Fibroblast of peridontal ligament (primary cell): ENCODE results near the gene MMP8.
"Not testable (repeated sequence)": the region's sequence is repeated elsewhere in the genome, so short reads cannot be mapped to it uniquely, and the experiment has no call there.

ENCODE experiments used
- DNase-seq: peaks from one replicate; pipeline ENCODE4 v3.0.0-alpha.2; 2010; ENCODE audit errors: extremely low read depth

MMP8 gene, protein sequence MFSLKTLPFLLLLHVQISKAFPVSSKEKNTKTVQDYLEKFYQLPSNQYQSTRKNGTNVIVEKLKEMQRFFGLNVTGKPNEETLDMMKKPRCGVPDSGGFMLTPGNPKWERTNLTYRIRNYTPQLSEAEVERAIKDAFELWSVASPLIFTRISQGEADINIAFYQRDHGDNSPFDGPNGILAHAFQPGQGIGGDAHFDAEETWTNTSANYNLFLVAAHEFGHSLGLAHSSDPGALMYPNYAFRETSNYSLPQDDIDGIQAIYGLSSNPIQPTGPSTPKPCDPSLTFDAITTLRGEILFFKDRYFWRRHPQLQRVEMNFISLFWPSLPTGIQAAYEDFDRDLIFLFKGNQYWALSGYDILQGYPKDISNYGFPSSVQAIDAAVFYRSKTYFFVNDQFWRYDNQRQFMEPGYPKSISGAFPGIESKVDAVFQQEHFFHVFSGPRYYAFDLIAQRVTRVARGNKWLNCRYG

DNA sequence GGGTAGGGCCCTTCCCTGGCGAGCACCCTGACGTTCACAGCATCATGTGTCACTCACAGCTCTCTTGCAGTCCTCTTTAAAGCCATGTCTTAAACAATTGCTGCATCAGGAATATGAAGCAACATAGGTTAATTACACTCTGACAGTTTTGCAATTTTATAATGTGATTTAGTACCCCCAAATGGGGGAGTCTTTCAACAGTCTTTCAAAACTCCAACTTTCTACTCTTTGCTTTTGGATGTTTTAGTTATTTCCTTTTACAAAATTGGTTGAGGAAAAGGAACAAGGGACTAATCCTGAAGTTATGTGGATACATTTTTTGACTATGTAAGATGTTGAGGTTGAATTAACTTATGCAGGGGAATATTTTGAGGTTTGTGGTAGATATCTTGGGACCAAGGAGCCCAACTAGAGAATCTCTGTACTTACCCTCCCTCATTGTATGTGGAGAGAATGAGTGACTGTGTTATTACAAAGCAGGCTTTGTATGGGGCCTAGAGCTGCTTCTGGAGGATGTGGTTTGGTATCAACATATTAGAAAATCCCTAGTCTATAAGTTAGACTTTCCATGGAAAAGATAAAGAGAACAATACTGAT lies at the start of gene MMP8:
MMP8 (minus strand) TSS at position 51 of the 597 bp plus-strand sequence. CDS start 99 bp downstream, outside the sequence.
- DNase-seq, result peak; percentile 72

DNA sequence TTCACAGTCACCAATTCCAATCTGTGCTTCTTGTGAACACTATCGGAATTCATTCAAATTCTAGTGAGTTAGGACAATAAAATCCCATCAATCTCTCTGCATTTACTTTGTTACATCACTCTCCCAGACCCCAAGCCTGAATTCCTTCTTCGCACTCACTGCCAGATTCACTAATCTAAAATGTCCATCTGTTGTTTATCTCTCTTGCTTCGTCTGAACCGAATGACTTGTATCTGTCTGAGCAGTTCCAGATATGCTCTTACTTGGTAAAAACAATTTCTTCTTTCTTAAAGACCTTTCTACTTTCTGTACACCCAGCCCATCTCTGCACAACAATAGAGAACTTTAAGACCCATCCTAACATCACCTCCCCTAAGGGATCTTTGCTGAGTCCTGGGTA lies 48.6 kb upstream of the MMP8 start:
- DNase-seq, result no peak

DNA sequence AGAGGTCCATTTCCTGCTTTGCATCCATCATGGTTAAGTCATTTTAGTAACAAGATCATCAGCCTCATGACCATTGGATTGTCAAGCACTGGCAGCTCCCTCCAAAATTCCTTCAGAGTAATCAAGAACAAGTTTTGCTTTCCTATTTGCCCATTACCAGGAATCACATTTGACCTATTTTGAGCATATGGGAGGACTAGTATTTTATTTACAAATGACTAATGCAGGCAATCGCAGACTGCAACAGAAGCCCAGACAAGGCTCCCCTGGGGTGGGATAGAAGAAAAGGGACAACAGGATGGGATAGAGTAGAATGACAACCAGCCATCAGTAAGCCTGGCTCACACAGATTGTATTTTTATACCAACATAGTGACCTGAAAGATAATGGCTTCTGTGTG lies 46.6 kb upstream of the MMP8 start:
- DNase-seq, result peak; percentile 29

DNA sequence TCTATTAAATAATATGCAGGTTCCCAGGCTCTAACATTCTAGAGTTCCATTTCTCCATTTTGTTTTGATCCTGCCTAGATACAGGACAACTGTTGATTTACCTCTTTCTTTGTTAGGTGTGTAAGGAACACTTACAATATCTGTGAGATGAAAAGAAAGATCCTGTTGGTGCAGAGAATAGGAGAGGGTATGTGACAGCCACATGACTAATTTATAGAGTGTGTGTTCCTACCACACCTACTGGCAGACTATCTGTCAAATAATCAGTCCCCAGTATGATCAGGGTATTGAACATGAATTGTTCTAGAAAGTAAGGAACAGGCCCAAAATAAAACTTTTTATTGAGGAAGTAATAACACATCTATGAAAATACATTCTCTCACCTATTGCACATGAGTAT lies 45.4 kb upstream of the MMP8 start:
- no peak for DNase-seq

DNA sequence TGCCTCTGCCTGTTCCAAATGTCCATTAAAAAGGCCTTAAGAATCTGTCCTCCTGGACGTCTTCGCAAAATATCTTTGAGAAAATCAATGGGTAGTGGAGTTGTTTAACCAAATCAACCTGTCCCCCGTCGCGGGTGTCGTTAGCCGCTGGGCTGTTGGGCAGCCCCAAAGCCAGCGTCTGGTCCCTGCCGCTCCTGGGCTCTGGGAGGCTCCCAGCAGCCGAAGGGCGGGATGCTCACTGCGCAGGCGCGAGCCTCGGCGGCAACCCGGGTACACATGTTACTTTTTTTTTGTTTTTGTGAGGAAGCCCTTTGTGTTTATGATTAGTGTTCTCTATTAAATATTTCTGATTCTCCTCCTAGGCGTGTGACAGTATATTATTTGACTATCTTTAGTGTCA lies 43.0 kb upstream of the MMP8 start:
- DNase-seq, result no peak

DNA sequence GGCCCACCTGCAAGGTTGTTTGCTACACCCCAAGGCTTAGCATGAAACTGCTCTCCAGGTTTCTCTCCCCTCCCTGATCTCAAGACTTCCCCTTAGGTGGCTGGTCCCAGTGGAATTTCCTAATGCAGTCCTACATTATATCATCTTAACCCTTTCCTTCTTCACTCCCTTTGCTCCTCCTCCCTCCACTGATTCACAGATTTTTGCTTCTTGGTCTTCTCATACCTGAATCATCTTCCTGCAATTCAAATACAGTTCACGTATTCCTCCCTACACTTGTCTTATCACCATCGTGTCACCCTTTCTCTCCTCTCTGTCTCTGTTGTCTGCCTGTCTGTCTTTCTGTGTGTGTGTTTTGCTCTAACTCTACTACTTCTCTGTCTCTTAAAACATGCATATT lies 38.7 kb upstream of the MMP8 start:
- no peak for DNase-seq

DNA sequence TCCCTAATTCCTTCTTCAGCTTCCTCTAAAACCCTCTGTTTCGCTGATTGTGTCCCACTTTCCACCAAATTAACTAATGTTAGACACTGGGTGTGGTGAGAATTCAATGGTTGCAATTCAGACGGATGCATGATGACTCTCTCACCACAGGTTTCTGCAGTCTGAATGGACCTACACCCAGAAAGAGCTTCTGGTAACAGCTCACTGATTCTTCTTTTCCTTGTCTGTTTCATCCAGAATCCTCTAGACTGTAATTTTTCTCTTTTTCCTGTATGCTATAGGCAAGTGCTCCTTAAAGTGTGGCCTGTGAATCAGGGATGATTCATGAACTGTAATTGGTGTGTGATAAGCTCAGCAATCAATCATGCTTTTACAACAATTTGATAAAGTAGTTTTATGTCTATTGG lies 37.6 kb upstream of the MMP8 start:
- peak; percentile 23 for DNase-seq

DNA sequence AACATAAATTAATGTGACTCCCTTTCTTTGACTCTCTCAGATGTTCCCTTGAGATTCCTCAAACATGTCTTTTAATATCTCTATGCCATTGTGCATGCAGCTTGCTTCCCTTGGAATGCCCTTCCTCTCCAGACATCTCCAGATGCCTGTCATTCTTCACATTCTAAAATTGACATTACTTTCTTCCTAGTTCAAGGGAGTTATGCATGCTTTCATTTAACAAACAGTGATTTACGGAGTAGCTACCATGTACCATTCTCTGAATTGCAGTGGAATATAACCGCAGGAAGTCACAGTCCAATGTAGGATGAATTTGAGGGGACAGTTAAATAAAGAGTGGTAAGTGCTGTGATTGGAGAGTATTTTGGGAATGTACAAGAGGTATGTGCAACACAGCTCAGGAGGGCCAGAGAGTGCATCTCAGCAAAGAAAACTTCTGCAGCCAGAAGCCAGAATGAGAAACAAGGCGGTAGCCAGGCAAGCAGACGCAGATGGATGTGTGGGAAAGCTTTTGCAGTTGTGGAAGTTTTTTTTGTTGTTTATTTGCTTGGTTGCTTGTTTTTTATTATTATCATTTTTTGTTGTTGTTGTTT lies 37.0 kb upstream of the MMP8 start:
- peak; percentile 10 for DNase-seq

DNA sequence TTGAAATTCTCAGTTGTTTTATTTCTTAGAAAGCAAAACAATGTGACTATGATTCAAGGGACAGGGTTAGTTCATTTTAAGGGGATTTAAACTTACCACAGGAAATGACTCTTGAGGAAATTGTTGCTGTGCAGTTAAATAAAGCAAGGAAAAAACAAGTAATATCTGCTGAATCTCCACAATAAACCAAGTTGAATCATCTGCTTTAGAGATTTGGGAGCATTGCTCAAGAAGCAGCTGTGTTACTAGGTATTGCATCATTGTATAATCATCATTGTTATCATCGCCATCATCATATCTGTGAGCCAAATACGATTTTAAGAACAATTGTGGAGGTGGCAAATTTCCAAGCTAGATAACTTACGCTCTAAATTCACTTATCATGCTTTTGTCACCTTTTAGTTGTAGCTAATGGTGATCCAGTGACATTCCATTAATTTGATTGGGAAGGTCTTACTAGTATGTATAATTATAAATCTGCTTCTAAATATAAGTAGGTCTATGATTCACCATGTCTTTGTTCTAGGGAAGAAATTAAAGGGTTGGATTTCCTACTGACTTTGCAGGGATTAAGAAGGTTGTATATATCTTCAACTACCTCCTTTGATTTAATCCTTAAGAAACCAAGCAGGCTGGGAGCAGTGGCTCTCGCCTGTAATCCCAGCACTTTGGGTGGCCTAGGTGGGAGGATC lies 35.7 kb upstream of the MMP8 start:
- peak; percentile 96 for DNase-seq

DNA sequence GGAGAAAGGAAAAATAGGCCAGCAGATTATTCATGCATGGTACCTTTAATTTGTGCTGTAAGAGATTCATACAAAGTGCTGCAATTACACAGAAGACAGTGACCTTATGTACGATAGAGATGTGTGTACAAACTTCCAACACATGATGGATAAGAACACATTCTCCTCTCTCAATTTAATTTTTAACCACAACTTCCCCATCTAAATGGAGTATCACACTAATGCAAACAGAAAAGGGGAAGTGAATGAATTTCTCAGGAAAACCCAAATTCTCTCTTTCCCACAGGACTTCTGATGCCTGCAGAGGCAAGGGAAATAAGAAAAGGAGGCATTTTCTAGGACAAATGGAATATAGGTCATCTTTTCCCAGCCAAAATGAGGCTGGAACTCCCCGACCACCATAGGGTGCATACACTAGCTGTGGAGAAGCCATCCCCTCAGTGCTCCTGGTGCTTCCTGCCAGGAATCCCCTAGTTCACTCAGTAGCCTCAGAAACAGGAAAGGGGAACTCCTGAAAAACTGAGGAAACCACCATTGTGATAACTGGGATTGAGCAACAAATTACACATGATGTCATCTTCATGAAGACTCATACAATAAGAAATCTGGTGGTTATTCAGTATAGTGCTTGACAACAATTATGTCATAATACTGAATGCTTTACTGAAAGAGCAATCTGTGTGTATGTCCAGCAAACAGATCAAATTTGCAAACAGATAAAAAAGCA lies 33.2 kb upstream of the MMP8 start:
- DNase-seq, result peak; percentile 79

DNA sequence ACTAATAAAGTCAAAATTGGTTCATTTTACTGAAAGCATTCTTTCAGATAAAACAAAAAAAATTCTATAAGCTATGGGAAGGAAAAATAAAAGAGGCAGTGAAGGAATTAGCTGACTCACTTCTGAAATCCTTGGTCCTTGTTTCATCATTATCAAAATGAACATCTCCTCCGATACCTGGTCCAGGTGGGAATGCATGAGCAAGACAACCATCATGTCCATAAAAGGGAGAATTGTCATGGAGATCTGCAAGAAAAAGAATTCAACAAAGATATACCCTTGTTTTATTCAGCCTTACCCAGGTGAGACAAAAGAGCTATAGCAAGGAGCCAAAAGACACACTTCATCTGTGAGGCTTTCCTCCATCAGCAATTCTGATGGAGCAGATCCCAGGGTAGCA lies 28.5 kb upstream of the MMP8 start:
- DNase-seq, result no peak

DNA sequence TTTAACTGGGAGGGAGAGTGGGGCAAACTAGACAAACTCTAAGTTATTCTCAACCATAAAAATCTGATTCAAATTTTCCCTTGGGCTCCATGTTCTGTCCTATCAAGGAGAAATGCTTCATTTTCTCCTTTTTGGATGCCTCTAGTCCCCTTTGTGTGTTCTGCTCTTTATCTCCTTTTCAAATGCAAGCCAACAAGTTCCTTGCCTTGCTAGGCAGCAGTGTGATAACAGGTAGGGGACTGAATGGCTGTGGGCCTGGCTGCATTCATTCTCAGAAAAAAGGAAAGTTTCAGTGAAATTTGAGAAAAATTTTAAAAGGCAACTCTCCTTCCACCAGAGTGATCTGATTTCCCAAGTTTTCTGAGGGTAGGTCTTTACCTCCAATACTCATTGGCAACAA lies 26.9 kb upstream of the MMP8 start:
- DNase-seq, result no peak

DNA sequence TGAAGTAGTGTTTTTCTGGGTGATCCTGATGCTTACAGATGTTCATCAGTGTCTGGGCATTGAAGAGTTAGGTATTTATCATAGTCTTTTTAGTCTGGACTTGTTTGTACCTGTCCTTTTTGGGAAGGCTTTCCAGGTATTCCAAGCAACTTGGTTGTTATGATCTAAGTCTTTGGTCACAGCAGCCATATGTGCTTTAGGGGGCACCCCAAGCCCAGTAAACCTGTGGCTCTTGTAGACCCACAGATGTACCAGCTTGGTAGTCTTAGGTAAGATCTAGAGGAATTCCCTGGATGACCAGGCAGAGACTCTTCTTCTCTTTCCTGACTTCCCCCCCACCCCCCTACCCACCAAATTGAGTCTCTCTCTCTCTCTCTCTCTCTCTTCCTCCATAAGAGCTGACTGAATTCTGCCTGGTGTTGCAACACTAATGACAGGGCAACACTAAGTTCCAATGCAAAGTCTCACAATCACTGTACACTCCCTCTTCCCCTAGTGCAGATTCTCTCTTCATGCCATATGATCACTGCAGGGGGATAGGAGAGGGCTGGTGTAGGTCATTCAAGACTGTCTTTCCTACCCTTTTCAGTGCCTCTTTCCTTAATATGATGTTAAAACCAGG lies 24.5 kb upstream of the MMP8 start:
- no peak for DNase-seq

DNA sequence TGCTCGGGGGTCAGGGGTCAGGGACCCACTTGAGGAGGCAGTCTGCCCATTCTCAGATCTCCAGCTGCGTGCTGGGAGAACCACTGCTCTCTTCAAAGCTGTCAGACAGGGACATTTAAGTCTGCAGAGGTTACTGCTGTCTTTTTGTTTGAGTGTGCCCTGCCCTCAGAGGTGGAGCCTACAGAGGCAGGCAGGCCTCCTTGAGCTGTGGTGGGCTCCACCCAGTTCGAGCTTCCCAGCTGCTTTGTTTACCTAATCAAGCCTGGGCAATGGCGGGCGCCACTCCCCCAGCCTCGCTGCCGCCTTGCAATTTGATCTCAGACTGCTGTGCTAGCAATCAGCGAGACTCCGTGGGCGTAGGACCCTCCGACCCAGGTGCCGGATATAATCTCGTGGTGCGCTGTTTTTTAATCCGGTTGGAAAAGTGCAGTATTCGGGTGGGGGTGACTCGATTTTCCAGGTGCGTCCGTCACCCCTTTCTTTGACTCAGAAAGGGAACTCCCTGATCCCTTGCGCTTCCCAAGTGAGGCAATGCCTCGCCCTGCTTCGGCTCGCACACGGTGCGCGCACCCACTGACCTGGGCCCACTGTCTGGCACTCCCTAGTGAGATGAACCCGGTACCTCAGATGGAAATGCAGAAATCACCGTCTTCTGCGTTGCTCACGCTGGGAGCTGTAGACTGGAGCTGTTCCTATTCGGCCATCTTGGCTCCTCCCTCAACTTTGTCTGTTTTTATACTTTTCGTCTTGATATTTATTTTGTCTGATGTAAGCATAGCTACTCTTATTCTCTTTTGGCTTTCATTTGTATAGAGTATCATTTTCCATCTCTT lies 22.2 kb upstream of the MMP8 start:
- not testable (repeated sequence) for DNase-seq

DNA sequence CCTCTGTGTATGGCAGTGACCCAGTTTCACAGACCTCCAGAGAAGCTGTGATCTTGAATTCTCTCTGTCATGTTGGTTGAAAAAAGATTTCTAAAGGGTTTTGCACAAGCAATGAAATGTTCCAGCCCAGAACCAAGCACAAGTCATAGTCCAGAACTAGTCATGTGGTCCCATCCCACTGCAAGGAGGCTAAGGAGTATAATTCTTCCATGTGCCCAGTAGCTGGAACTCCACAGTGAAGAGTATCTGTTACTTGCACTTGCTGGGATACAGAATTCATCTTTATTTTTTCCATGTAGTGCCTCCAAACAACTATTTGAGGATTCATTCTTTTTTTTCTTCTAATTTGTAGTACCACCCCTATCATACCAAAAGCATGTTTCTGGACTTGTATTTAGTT lies 9.9 kb upstream of the MMP8 start:
- DNase-seq, result no peak

DNA sequence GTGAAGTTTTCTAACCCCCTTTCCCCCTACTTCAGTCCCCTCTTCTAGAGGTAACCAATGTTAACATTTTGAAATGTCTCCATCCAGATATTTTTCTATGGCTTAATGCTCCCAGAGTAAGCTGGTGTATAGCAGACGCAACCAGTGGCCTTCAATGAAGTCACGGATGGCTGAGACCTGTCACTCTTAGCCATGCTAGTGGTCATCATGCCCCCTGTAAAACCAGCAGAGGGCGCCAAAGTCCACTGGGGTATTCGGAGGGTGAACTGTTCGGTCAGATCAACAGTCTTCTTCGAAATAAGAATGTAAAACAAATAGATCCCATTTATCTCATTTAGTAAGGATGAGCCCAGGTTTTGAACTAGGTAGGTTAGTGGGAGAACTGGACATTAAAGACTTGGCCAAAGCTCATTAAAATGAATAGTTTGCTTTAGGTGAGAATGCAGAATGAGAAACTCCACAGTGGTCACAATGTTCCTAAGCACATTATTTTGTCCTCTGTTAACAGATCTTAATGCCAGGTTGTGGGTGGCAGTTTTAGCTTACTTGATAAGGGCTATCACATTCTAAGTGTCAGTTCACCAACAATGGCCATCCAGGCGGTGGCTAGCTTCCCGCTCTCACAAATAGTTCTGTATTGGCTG lies 8.6 kb upstream of the MMP8 start:
- peak; percentile 47 for DNase-seq

DNA sequence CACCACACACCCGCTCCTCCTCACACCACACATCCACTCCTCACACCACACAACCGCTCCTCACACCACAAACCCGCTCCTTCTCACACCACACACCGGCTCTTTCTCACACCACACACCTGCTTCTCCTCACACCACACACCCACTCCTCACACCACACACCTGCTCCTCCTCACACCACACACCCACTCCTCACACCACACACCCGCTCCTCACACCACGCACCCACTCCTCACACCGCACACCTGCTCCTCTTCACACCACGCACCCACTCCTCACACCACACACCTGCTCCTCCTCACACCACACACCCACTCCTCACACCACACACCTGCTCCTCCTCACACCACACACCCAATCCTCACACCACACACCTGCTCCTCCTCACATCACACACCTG lies 6.2 kb upstream of the MMP8 start:
- not testable (repeated sequence) for DNase-seq

DNA sequence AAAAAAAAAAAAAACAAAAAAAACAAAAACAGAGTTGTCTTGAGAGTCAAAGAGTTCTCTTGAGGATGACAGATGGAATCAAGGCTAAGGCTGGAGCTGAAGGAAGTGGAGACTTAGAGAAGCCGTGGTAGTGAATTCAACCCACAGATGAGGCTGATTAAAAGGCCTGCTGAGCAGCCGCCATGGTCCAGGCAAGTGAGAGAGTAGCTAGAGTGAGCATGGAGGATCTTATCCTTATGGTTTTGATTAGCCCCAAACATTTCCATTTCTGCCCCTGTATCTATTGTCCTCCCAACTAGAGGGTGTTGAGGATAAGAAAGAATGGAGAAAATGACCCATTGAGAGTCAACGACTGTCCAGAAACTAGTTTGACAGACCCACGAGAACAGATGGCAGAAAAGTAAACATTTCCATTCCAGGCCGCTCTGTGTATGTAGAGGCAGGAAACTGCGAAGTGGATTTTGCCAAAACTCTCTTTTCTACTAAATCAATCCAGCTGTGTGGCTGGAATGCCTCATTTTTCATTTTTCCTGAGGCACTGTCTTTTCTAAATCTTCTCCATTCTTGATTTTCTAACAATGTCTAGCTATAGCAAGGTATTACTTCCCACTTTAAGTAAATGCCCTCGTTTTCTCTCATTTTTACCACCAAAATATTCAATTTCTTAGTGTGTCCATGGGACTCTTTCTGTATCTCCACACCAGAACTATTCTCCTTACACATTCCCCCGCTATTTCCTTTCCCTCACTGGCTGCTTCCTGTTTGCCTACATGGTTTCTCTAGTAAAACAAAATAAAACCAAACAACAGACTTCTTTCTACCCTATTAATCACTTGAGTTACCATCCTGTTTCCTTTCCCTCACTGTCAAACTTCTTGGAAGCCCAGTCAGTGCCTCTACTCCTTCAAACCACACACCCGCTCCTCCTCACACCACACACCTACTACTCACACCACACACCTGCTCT lies 5.4 kb upstream of the MMP8 start:
- DNase-seq, result peak; percentile 89

DNA sequence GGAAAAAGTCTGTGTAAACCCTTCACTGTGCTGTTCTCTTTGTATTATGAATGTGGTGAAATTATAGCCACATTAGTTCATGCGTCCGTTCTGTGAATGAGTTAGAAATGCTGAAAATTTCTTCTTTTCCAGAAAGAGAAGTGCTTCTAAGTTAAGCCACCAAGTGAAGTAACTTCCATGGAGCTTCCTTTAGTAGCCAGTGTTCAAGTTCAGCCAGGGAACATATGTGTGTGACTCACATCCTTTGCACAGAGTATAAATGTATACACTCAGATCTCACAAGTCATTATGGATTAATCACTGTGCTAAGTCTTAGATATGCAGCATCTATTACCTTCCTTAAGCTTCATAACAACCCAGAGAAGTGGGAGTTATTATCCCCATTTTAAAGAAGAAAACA lies 3.1 kb upstream of the MMP8 start:
- DNase-seq, result peak; percentile 63
